A673 (cell line): ENCODE measurements around the gene LHX4. TPM values are rescaled to one million over a fixed set of nuclear protein-coding genes. Genes with fewer than 3 reads are reported as not detected.

Experiments
- BruUV-seq: library from RNA; stranded (reverse); fragments of 400-500 nt; replicated peaks from 2 replicates; lab custom pipeline; 2021; lab: Mats Ljungman, UMichigan
- CTCF ChIA-PET: fragments of 300-600 bp; sonication (Branson Sonifier 250); formaldehyde crosslinking; loops from one replicate; lab custom pipeline; 2022; ENCODE audit warnings: antibody characterized with exemption; lab: Charles Lee
- POLR2A ChIA-PET: fragments of 300-600 bp; sonication (Branson Sonifier 250); formaldehyde crosslinking; loops from one replicate; lab custom pipeline; 2022; ENCODE audit warnings: antibody characterized with exemption; ENCODE audit not compliant: low non-redundant PET; lab: Charles Lee
- DNase-seq: peaks from one replicate; pipeline ENCODE4 v3.0.0-alpha.2; 2015; ENCODE audit warnings: low spot score
- H3K27ac ChIP-seq: fragments of 200-600 bp; sonication (generic); 2 replicates; pipeline ENCODE4 v1.5.1; 2016; ENCODE audit warnings: mixed run types, low read depth, mild to moderate bottlenecking, mixed read lengths, antibody characterized with exemption, low read length; ENCODE audit not compliant: poor library complexity, severe bottlenecking
- H3K27me3 ChIP-seq: fragments of 200-600 bp; sonication (generic); replicated peaks from 2 replicates; pipeline ENCODE4 v1.6.1; 2017; ENCODE audit warnings: mixed run types, low read depth, mild to moderate bottlenecking, mixed read lengths, antibody characterized with exemption, low read length; ENCODE audit not compliant: insufficient read depth, poor library complexity
- H3K36me3 ChIP-seq: fragments of 200-600 bp; sonication (generic); 2 replicates; pipeline ENCODE4 v1.6.1; 2016; ENCODE audit warnings: mixed run types, mild to moderate bottlenecking, mixed read lengths, antibody characterized with exemption, low read length; ENCODE audit not compliant: insufficient read depth, poor library complexity, severe bottlenecking
- H3K4me1 ChIP-seq: fragments of 200-600 bp; sonication (generic); 2 replicates; pipeline ENCODE4 v1.6.1; 2017; ENCODE audit warnings: mixed run types, mild to moderate bottlenecking, mixed read lengths, antibody characterized with exemption, low read length; ENCODE audit not compliant: insufficient read depth, poor library complexity, severe bottlenecking
- H3K4me3 ChIP-seq: fragments of 200-600 bp; sonication (generic); 2 replicates; pipeline ENCODE4 v1.5.1; 2016; ENCODE audit warnings: low read depth, mixed run types, mild to moderate bottlenecking, mixed read lengths, low read length; ENCODE audit not compliant: poor library complexity, severe bottlenecking
- H3K9me3 ChIP-seq: fragments of 200-600 bp; sonication (generic); 2 replicates; pipeline ENCODE4 v1.6.1; 2016; ENCODE audit warnings: mixed run types, low read depth, mild to moderate bottlenecking, mixed read lengths, antibody characterized with exemption, low read length; ENCODE audit not compliant: poor library complexity, severe bottlenecking
- EZH2 ChIP-seq: fragments of 200-600 bp; sonication (generic); IDR thresholded peaks from 2 replicates; pipeline ENCODE4 v1.6.1; 2017; ENCODE audit warnings: borderline replicate concordance, low read depth, mild to moderate bottlenecking, mixed read lengths, antibody characterized with exemption, low read length; ENCODE audit not compliant: poor library complexity, severe bottlenecking
- intact Hi-C: fragments of 100-400 bp; cut with micrococcal nuclease; formaldehyde crosslinking; loops from one replicate; pipeline ENCODE4 v1.10.0; 2022; ENCODE audit not compliant: unreplicated experiment
- total RNA-seq: library from RNA; stranded (reverse); gene quantifications from 2 replicates; pipeline ENCODE4 v1.2.3, GENCODE V29; 2021
- TF ChIP-seq, protein P1 (sequence below): fragments of 300-800, 200-600 bp; sonication (generic); conservative IDR thresholded peaks from 2 replicates; pipeline ENCODE4 v1.5.1; 2017; ENCODE audit warnings: low read depth, mild to moderate bottlenecking, antibody characterized with exemption, low read length, moderate library complexity, mixed read lengths

The LHX4 gene
- total RNA-seq, 1 experiment from 2014 or later = not detected

DNA sequence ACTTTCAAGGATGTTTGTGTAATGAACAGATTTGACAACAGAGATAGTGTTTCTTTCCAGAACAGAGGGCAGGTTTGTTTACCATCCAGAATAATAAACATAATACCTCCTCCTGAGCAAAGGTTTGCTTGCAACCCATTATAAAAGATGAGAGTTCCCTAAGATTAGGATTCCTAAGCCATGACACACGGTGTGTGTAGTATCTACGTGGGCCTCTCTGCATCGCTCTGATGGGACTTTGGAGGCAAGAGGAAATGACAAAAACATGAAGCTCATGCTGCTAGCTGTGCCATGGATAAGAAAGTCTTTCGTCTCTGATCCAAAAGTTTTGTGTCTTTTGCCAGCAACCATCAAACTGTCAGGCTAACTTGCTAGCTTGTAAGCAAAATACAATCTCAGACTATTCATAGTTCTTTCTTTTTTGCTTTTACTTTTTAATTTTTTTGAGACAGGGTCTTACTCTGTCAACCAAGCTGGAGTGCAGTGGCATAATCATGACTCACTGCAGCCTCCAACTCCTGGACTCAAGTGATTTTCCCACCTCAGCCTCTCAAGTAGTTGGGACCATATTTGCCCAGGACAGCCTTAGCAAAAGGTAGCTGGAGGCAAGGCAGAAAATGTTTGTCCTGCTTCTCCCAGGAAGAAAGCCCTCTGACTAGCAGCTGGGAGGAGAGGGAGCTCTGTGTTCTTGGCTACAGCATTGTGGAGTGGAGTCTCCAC lies 81.1 kb downstream of the LHX4 start:
- CTCF ChIA-PET = no interaction called here
- Histone ChIP-seq H3K27me3 (no peaks in the 10 kb centered on the region), H3K9me3 (no peaks in the 10 kb centered on the region), H3K36me3 (no peaks in the 10 kb centered on the region), H3K27ac (no peak overlapping the region), H3K4me3 (no peak overlapping the region), H3K4me1 (no peaks in the 10 kb centered on the region)
- DNase-seq = no peak
- intact Hi-C loops = no loop called here
- no TSS peak for BruUV-seq
- no peak for TF ChIP-seq EZH2
- TF ChIP-seq, protein P1, sequence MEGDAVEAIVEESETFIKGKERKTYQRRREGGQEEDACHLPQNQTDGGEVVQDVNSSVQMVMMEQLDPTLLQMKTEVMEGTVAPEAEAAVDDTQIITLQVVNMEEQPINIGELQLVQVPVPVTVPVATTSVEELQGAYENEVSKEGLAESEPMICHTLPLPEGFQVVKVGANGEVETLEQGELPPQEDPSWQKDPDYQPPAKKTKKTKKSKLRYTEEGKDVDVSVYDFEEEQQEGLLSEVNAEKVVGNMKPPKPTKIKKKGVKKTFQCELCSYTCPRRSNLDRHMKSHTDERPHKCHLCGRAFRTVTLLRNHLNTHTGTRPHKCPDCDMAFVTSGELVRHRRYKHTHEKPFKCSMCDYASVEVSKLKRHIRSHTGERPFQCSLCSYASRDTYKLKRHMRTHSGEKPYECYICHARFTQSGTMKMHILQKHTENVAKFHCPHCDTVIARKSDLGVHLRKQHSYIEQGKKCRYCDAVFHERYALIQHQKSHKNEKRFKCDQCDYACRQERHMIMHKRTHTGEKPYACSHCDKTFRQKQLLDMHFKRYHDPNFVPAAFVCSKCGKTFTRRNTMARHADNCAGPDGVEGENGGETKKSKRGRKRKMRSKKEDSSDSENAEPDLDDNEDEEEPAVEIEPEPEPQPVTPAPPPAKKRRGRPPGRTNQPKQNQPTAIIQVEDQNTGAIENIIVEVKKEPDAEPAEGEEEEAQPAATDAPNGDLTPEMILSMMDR = no peak
- POLR2A ChIA-PET = no interaction called here

GRCh38 chr1:180312926-180313325 lies 82.9 kb downstream of the LHX4 start:
- no peaks in the 10 kb centered on the region for H3K4me1 ChIP-seq
- H3K36me3 ChIP-seq = no peaks in the 10 kb centered on the region
- H3K27me3 ChIP-seq = no peaks in the 10 kb centered on the region
- H3K27ac ChIP-seq = no peak overlapping the region
- no peaks in the 10 kb centered on the region for H3K9me3 ChIP-seq
- intact Hi-C loops = no loop called here
- ChIA-PET CTCF (no interaction called here), POLR2A (no interaction called here)
- DNase-seq = no peak
- H3K4me3 ChIP-seq = no peak overlapping the region
- BruUV-seq = no TSS peak
- TF ChIP-seq, protein P1 = no peak
- no peak for TF ChIP-seq EZH2

- Histone ChIP-seq H3K4me3 (no peak overlapping the region), H3K27ac (no peak overlapping the region), H3K27me3 (no peaks in the 10 kb centered on the region), H3K9me3 (peaks cover 1% of the 10 kb centered on the region), H3K36me3 (no peaks in the 10 kb centered on the region), H3K4me1 (no peaks in the 10 kb centered on the region)
- TF ChIP-seq, protein P1 = no peak
- no peak for TF ChIP-seq EZH2
- ChIA-PET POLR2A (no interaction called here), CTCF (no interaction called here)
- DNase-seq = no peak
- no TSS peak for BruUV-seq
- intact Hi-C loops = no loop called here
These were observed 97.0 kb downstream of the LHX4 start for GRCh38 chr1:180327089-180327488.

Other genes with a start within 250 kb of the LHX4 start
- gene QSOX1, start 75.4 kb upstream of the LHX4 start, total RNA-seq = 69.0 and 69.7 TPM in 2 replicates